PC-3 (cell line): ENCODE data around the gene OR52K2.

Source experiments
- CTCF ChIP-seq: fragments of 300-600 bp; sonication (generic); conservative IDR thresholded peaks from 2 replicates; pipeline ENCODE4 v1.5.1; 2017; ENCODE audit warnings: antibody characterized with exemption, low read depth, mild to moderate bottlenecking, low read length
- EZH2 ChIP-seq: fragments of 300-600 bp; sonication (generic); IDR thresholded peaks from one replicate; pipeline ENCODE4 v1.6.1; 2017; ENCODE audit warnings: antibody characterized with exemption, mild to moderate bottlenecking, low read length; ENCODE audit not compliant: unreplicated experiment

- TF ChIP-seq CTCF (no peak), EZH2 (no peak)
Measured at GRCh38 chr11:4441515-4441914, 7.6 kb upstream of the OR52K2 start.
